Effector CD4-positive, alpha-beta T cell (primary cell): ENCODE data around the gene MICU1.
"Not testable (repeated sequence)": the region's sequence is repeated elsewhere in the genome, so short reads cannot be mapped to it uniquely, and the experiment has no call there.

Source experiments
- DNase-seq: peaks from one replicate; pipeline ENCODE4 v3.0.0-alpha.2; 2020

The MICU1 gene

DNA sequence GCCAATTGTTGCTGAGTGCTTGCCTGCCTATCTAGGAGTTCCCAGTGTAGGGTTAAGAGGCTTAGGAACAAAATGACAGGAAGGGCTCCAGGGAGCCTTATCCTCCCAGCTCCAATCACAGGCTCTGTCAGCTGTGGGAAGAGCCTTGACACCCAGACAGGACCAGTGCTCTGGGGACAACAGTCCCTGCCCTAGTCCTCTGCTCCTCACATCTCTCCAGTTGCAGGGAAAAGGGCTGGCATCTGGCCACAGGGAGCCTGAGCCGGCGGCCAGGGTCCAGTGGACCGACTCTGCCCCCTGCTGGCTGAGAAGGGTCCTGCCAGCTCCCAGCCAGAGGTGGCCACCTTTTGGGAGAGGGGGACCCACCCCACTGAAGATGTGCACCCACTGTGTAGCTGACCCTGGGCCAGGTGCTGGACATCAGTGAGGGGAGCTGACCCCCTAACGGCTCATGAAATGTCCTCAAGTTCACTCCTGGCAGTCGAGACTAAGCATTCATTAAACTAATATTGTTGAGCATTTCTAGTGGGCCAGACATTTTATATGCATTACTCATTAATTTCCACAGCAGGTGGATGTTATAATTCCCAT is 288.7 kb downstream of the MICU1 start:
- peak; percentile 58 for DNase-seq

DNA sequence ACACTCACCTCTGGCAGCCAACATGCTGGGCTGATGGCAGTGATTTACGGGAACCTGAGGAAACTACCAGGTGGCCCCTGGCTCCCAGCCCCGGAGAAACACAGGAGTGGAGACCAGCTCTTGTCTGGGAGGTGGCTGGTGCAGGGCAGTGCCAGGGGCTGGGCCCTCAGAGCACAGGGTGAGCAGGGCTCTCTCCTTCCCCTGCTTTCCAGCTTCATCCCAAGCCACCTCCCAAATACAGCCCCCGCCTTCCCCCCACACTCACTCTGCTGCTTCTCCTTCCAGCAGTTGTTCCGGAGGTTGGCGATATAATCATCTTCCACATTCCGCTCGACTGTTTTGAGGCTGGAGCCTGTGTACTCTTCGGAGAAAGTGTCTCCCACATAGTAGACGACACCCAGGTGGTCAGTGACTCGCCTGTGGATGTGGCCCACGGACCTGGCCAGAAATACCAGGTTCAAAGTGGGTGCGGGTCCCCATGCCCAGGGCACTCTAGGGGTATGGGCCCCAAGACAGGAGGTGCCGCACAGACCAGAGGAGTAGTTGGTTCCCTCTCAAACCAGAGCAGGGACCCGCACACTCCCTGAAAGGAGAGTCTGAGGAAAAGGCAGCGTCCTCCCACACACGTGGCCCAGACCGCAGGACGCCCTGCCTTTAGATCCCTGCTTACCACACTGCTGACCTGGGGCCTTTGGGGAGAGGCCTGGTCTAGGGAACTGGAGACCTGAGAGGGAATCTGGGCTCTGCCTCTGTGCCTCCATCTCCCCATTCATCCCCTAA is 289.4 kb downstream of the MICU1 start:
- DNase-seq, result no peak

DNA sequence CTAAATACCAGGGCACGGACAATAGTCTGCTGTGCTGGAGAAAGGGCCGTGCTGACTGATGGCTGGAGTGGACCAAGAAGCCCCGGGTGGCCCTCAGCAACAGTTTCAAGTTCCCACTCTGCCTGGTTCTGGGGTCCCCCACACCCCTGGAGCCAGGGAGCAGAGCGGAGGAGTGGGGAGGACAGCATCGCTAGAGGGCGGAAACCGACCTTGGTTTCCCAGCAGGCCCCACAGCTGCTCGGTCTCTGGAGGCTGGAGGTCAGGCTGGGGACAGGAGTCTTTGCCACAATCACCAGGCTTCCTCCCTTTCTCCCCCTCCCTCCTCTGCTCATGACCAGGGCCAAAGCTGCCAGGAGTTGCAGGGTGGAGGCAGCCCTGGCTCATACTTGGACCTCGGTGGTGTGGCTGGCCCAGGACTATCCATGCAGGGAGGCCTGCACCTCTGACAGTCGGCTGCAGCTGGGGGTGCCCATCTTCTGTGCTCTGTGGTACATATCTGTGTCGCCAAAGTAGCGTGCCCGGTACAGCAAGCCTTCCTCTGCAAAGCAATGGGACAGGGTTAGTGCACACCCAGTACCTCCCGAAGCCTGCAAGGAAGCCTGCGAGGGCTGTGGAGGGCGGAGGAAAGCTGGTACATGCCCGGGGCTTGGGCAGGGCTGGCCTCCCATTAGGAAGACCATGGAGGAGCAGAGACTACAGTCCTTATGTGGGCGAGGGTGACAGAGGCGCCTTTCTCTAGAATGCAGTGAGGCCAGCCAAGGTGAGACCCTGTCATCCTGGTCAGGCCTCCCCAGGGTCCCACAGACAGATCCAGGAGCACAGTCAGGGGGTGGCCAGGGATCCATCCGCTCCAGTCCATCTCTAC is 290.3 kb downstream of the MICU1 start:
- DNase-seq, result no peak

DNA sequence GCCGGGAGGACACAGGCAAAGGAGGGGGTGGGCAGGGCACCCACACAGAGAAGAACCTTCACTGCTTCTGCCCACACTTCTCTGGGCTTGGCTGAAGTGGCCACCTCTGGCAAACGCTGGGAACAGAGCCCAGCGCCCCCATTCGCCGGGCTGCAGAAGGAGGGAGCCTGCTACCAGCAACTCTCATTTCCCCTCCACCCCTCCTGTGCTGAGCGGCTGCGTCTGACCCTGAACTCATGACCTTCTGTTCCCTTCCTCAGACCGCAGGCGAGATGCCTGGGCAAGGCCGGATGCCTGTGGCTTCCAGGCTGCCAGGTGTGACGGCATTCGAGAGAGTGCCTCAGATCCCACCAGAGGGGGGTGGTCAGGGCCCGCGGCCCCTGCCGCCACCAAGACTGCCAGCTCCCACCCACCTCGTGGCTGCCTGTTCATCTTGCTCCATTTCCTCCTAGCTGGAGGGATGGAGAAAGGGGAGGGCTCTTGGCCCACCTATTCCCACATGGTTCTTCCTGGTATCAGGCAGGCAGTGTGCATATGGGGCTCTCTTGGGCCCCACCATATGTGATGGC is 291.0 kb downstream of the MICU1 start:
- peak; percentile 76 for DNase-seq

DNA sequence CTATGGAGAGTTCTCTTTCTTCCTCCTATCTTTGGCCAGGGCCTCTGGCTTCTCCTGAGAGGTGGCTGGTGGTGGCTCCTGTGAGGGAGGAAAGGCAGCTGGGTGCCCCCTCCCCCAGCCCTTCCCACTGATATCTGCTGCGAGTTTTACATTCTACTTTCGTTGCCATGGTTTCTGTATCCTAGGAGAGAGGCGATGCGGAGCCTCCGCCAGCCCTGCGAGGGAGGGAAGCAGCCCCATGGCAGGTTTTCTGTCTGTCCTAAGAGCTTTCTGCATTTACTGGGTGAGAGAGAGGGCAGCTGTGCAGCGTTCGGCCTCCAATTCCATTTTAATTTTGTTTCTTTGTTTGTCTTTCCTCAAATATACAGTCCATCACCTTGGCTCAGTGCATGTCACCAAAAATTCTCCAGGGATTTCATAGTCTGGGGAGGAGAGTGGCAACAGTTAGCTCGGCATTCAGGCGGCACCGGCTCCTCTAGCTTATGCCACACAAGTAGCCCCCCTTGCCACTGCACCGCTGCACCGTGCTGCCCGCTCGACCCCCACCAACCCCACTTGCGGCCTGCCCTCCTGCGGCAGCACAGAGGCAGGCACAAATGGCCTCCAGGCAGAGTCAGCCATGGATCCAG is 291.6 kb downstream of the MICU1 start:
- DNase-seq, result no peak

DNA sequence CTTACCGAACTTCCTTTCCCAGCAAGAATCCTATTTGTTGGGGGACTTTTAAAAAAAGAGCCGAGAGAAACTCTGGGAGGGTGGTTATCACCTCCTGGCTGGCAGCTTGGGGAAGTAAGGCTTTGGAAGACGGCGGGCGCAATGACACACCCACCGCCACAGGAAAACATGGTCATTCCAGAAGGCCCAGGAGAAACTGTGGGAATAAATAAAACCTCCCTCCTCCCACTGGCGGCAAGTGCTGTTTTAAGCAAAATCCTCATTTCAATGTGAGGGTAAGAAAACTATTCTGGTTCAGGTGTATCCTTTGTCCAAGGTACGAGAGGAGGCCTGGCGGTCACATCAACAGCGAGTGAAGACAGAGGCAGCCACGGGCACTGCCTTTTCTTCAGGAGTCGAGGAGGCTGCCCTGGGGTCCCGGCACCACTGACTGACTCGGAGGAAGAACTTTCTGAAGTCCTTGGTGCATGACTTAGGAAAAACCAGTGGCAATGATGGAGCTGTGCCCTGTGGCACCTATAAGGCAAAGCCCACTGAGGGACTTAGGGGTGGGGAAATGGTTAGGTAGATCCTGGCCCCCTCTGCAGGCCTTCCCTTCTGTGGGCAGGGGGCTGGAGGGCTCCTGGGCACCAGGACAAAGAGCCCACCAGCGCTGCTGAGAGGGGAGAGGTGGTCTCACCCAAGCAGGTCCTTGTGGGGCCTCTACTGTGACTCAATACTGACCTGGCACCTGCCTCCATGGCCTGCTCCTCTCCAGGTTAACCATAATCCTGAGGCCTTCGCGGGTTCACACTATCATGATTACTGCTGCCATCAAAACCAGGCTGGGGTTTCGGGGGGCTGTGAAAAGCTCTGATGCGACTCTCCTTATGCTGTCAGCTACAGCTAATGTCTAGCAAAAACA is 292.5 kb downstream of the MICU1 start:
- no peak for DNase-seq

DNA sequence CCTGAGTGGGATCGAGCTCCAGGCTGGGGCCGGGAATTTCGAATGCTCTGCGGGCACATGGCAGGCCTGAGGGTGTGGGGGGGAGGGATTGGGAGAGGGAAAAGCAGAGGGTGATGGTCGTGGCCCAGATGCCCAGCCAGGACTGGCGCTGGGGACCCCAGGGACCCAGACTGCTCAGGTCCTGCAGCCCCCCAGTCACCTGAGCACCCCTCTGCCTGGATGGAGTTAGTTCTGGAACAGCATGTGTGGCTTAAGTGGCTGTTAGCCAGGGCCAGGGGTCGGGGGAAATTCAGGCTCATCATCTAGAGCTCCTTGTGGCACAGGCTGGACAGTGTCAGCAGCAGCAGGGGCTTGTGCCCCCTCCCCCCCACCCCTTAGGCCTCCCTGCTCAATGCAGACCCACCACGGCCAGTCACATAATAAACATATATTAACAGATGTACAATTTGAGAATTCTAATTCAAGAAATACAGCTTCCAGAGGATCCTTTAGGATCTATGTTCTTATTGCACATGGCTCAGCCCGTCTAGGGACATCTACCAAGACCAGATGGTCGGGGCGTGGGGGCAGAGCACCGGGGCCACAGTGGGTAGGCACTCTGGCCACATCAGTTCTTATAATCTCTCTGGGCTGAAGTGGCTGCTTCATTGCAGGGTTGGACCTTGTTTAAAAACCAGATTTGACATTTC is 293.3 kb downstream of the MICU1 start:
- no peak for DNase-seq

DNA sequence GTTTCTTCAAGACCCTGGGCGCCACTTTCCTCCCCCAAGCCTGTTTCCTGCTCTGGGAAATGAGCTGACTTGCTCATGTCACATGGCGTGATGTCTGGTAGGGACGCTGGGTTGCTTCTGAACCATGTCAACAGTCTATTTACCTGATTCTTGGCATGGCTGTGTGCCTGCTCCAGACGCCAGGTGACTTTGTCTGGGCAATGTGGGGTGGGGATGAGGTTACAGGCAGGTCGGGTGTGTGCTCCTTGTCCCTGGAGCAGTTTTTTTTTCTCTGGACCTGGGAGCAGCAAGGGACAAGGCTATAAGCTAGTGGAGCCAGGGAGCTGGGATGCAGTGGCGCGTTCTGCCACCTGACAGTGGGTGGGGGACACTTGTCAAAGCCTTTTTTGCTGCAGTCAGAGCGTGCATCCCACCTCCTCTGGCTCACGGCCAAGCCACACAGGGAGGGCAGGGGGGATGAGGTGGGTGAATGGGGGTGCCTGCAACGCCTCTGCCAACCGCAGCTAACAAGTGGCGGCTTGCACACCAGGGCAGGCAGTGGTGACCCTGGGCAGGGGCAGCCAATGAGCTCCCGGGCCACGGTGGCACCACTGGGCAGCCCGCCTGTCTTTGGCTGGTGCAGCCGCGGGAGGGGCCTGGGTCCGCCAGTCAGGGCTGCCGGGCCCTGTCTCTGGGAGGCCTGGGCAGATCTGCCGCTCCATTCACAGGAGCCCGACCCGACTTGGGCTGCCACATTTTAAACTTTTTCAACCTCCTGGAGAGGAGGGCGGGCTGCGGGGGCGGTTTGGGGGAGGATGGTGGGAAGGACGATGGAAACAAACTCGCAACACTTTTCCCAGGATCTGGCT is 294.1 kb downstream of the MICU1 start:
- peak; percentile 76 for DNase-seq

DNA sequence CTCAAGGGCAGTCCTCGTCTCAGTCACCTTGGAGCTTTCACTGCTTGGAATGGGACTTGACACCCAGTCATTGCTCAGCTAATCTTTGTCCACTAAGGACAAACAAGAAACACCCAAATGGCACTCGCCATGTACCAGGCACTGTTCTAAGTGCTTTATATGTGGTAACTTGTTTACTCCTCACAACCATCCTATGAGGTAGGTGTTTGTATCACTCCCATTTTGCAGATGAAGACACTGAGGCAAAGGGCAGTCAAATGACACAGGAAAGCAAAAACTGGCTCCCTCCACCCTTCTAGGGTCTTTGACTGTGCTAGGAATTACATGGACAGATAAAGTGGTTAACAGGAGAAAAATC is 295.8 kb downstream of the MICU1 start:
- no peak for DNase-seq

DNA sequence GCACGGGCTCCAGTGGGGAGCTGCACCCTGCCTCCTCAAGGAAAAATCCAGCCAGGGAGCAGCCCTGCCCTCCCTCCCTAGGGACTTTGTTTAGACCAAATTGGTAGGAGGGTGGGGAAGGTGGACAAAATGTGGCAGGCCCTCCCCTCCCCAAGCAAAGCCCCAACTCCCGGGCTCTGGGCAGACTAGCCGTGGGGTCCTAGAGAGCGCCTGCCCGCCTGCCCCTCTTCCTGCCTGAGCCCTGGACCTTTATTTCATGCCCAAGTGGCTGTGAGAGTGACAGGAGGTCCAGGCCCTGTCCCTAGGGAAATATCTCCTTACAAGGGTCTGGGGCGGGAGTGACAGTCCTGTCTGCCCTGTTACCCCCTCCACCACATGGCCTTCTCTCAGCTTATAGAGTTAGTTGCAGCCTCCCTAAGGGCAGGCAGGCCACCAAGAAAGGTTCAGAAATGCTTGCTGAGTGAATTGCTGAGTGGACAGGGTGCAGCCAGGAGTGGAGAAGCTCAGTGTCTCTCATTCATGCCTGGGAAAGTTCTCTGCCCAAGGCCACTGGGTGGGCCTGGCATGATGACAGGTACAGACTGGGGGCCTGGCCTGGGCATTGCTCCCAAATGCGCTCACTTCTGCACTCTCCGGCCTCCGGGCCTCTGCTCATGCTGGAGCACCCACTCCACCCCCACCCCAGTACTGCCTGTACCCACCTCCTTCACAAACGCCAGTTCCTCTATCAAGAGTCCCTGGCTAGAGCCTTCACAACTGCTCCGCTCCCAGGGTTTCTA is 296.4 kb downstream of the MICU1 start:
- no peak for DNase-seq

DNA sequence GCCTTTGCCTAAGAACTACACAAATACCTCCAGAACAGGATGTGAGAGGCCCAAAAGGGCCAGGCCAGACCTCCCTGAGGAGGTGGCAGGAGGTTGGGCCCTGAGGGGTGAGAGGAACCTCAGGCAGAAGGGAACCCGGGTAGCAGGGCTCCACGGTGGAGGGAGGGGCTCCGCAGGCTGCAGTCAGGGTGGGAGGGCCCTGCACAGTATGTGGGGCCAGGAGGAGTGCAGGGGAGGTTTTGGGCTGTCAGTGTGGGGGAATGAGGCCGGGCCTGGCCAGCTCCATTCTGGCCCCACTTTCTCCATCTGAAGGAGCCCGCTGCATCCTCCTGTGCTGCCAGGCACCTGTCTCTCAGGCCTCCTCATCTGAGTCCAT is 297.1 kb downstream of the MICU1 start:
- DNase-seq, result no peak

DNA sequence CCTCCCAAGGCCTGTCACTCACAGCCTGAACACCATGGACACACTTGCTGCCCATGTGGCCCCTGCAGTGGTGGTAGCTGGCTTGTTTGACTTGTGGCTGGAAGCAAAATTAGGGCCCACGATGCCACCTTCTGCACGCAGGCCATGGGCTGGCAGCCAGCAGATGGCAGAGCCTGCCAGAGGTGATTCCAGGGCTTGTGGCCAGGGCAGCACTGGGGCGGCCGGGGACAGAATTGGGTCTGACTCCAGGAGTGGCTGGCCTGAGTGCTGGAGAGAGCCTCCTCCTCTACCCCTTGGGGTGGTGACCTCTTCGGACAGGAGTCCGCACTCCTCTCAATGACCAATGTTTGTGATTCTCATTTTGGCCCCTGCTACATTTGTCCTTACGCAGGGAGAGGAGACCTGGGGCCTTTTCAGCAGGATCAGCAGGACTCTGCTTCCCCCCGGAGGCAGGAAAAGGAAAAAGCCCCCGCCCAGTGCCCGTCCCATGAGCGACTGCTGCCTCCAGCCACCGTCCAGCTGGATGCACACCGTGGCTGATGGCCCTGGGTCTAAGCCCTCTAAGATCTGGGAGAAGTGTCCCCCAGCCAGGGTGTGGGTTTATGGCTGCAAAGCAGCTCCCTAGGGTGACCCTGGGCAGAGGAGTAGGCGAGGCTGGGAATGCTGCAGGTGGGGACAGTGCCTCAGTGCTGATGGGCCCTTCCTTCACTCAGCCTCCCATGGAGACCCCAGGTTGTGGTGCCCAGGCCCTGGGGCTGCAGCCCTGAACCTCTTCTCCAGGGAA is 297.6 kb downstream of the MICU1 start:
- no peak for DNase-seq

DNA sequence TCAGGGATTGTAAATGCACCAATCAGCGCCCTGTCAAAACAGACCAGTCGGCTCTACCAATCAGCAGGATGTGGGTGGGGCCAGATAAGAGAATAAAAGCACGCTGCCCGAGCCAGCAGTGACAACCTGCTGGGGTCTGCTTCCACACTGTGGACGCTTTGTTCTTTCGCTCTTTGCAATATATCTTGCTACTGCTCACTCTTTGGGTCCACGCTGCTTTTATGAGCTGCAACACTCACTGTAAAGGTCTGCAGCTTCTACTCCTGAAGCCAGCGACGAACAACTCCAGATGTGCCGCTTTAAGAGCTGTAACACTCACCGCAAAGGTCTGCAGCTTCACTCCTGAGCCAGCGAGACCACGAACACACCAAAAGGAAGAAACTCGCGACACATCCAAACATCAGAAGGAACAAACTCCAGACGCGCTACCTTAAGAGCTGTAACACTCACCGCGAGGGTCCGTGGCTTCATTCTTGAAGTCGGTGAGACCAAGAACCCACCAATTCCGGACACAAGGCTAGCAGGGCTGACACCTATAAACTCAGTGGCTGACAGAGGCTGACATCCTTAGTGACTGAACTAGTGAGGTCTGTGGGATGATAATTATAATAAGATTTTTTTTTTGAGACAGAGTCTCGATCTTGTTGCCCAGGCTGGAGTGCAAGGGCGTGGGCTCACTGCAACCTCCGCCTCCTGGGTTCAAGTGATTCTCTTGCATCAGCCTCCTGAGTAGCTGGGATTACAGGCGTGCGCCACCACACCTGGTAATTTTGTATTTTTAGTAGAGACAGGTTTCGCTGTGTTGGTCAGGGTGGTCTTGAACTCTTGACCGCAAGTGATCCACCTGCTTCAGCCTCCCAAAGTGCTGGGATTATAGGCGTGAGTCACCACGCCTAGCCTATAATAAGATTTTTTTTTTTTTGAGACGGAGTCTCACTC is 298.9 kb downstream of the MICU1 start:
- DNase-seq, result peak; percentile 24

DNA sequence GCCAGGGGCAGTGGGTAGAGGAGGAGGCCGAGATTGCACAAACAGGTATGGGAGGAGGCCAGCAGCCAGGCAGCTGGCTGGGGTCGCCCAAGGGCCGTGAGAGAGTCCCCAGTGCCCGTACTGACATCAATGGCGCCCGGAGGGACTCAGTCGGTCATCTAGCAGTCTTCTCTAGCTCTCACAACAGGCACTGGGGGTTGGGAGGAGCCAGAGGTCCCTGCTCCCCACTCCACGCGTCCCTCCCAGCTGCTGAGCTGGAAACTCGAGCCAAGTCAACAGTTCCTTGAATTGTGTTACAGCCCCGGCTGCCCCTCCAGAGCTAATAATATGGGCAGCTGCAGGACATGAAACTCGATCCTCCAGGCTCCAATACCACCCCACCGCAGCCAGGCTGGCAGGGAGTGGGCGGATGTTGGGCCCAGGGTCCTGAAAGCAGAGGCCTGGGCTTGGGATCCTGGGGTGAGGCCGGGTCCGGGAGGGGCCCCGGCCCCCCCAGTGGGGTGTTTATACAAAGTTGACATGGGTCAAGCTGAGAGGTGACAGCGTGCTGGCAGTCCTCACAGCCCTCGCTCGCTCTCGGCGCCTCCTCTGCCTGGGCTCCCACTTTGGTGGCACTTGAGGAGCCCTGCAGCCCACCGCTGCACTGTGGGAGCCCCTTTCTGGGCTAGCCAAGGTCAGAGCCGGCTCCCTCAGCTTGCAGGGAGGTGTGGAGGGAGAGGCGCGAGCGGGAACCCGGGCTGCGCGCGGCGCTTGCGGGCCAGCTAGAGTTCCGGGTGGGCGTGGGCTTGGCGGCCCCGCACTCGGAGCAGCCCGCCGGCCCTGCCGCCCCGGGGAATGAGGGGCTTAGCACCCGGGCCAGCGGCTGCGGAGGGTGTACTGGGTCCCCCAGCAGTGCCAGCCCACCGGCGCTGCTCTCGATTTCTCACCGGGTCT is 300.4 kb downstream of the MICU1 start:
- DNase-seq, result not testable (repeated sequence)

DNA sequence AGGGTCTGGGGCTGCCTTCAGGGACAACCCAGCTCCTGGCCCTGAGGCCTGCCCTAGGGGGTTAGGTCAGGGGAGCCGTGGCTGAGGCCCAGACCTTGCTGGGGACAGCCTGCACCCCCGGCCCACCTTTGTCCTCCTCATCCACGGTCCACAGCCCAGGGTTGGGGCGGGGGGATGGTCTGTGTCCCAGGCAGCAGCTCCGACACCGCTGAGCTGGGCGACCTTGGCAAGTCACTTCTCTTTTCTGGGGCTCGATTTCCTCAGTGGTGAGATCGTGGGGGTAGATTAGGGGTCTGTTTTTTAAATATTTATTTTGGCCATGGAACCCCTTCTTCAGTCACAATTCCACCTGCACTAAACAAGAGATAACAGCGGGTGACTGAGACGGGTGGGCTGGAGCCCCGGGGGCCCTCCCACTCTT is 302.1 kb downstream of the MICU1 start:
- no peak for DNase-seq

DNA sequence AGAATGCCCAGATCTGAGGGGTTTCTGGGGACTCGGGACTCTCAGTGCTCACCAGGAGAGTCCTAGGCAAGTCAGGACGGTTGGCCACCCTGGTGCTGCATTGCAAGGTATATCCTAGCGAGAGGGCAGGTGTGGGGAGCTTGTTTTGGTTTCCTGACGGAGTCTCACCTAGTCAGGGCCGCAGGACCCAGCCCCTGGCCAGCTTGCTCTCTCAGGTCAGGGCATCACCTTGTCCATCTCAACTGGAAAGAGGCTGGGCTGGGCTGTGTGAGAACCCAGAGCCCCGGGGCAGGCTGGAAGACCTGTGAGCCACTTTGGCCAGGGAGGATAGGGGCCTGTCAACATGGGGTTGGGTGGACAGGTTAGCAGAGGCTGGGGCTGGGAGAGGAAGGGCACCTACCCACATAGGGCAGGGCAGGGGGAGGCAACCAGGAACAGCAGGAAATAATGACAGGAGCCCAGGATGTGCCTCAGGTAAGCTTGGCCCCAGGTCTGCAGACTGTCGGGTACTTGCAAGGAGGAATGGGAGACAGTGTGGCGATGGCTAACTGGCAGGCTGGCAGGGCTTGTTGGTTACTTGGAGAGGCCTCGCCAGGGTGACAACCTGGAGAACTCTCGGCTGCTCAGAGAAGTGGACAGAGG is 302.6 kb downstream of the MICU1 start:
- no peak for DNase-seq
